Keratinocyte (primary cell): ENCODE measurements around the gene DMGDH. TPM values are rescaled to one million over a fixed set of nuclear protein-coding genes. Genes with fewer than 3 reads are reported as not detected.

Source experiments
- DNase-seq: peaks from one replicate; pipeline ENCODE4 v3.0.0-alpha.2; 2011; ENCODE audit warnings: low read depth, missing footprints, low spot score
- FAIRE-seq: peaks from 2 replicates; lab custom pipeline; 2011; peaks lifted over from hg19 to GRCh38; lab: Jason Lieb, UNC
- H2AFZ ChIP-seq: 2 replicates; pipeline ENCODE4 v1.6.0; 2012; ENCODE audit warnings: low read length, control low read depth, inconsistent platforms; ENCODE audit not compliant: control insufficient read depth
- H3K27ac ChIP-seq: 2 replicates; pipeline ENCODE4 v1.5.1; 2011; ENCODE audit warnings: low read length; ENCODE audit not compliant: control insufficient read depth, insufficient read depth
- H3K27me3 ChIP-seq: 3 replicates; pipeline ENCODE4 v1.6.0; 2011; ENCODE audit warnings: low read length; ENCODE audit not compliant: control insufficient read depth, insufficient read depth; ENCODE audit errors: extremely low read depth
- H3K36me3 ChIP-seq, 2 experiments: 2 replicates in 1 of 2; 3 replicates in 1 of 2; pipeline ENCODE4 v1.5.1; 2011; ENCODE audit warnings: low read length in 2 of 2, mild to moderate bottlenecking in 1 of 2; ENCODE audit not compliant: control insufficient read depth in 2 of 2, insufficient read depth in 2 of 2; ENCODE audit errors: extremely low read depth in 1 of 2
- H3K4me1 ChIP-seq: 3 replicates; pipeline ENCODE4 v1.5.1; 2011; ENCODE audit warnings: low read length; ENCODE audit not compliant: control insufficient read depth, insufficient read depth; ENCODE audit errors: extremely low read depth
- H3K4me2 ChIP-seq: 3 replicates; pipeline ENCODE4 v1.6.0; 2011; ENCODE audit warnings: low read depth, low read length; ENCODE audit not compliant: control insufficient read depth, insufficient read depth; ENCODE audit errors: extremely low read depth
- H3K4me3 ChIP-seq, 3 experiments: fragments of 200-600 bp in 1 of 3; sonication (generic) in 1 of 3; 2 replicates in 2 of 3; 3 replicates in 1 of 3; pipeline ENCODE4 v1.5.1; 2011 to 2016; ENCODE audit warnings: low read length in 3 of 3, mild to moderate bottlenecking in 3 of 3, control low read depth in 2 of 3, inconsistent platforms in 1 of 3, low read depth in 1 of 3, mixed read lengths in 1 of 3, mixed run types in 1 of 3, moderate library complexity in 1 of 3; ENCODE audit not compliant: control insufficient read depth in 2 of 3, insufficient read depth in 2 of 3; ENCODE audit errors: extremely low read depth in 1 of 3
- H3K79me2 ChIP-seq: 2 replicates; pipeline ENCODE4 v1.6.0; 2012; ENCODE audit warnings: low read length; ENCODE audit not compliant: control insufficient read depth, insufficient read depth
- H3K9ac ChIP-seq: 3 replicates; pipeline ENCODE4 v1.6.0; 2011; ENCODE audit warnings: low read length; ENCODE audit not compliant: control insufficient read depth, insufficient read depth; ENCODE audit errors: extremely low read depth
- H3K9me1 ChIP-seq: 3 replicates; pipeline ENCODE4 v1.6.0; 2011; ENCODE audit warnings: low read length; ENCODE audit not compliant: control insufficient read depth, insufficient read depth; ENCODE audit errors: extremely low read depth
- H3K9me3 ChIP-seq: 2 replicates; pipeline ENCODE4 v1.5.1; 2012; ENCODE audit warnings: low read depth, low read length; ENCODE audit not compliant: control insufficient read depth
- H4K20me1 ChIP-seq: 3 replicates; pipeline ENCODE4 v1.6.0; 2011; ENCODE audit warnings: low read length; ENCODE audit not compliant: control insufficient read depth, insufficient read depth; ENCODE audit errors: extremely low read depth
- EZH2 ChIP-seq: IDR thresholded peaks from one replicate; pipeline ENCODE4 v1.6.1; 2012; ENCODE audit warnings: inconsistent platforms, mild to moderate bottlenecking, low read length, moderate library complexity
- dilution Hi-C: fragments of 300-500 bp; cut with MboI; formaldehyde crosslinking; loops from one replicate; pipeline ENCODE4 v1.7.0; 2020; ENCODE audit warnings: low sequenced_read_pairs; ENCODE audit not compliant: extremely low pct_ligation_motif_present
- polyA plus RNA-seq, 5 experiments: library from polyadenylated mRNA; depleted of rRNA in 3 of 5; stranded (reverse) in 3 of 5; stranded (forward) in 1 of 5; unstranded in 1 of 5; fragments of >200 nt; gene quantifications; 1 replicate in 1 of 5; 2 replicates in 3 of 5; 3 replicates in 1 of 5; pipeline versions ENCODE4 v1.2.1 to v1.2.3, GENCODE V29; 2011 to 2012; ENCODE audit warnings: missing spikeins in 2 of 5, low read depth in 1 of 5, low replicate concordance in 1 of 5
- TF ChIP-seq, protein P1 (sequence below), 3 experiments: IDR thresholded peaks in 1 of 3; conservative IDR thresholded peaks in 1 of 3; optimal IDR thresholded peaks in 1 of 3; 2 replicates in 2 of 3; 3 replicates in 1 of 3; pipeline versions ENCODE3 to v1.5.1; 2011; ENCODE audit warnings: low read length in 3 of 3, mild to moderate bottlenecking in 3 of 3, moderate library complexity in 2 of 3, control low read depth in 1 of 3, inconsistent platforms in 1 of 3; ENCODE audit not compliant: insufficient read depth in 2 of 3; ENCODE audit errors: extremely low read depth in 1 of 3

DMGDH gene
- polyA plus RNA-seq, 1 donor (not counting 4 experiments of a cell fraction or from before 2014, with no cell fraction given): 0.20 TPM

DNA sequence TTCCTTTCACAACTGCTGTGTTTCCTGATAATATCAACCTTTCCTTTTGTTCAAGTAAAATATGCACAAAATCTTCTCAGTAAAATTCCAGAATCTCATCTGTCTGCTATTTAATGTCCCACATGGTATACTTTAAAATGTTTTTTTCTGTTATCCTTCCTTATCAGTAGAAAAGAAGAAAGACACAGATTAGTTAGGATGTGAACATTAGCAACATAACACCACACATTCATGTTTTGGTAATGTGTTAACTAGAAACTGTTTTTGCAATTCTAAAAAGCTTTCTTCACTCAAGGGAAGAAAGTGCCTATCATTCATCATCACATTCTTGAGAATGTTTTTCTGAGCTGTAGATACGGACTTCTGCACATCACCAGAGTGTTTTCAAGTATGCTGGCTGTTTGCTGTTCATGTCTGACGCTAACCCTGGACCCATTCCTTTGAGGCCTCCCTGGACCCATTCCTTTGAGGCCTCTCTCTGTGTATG lies 73.9 kb downstream of the DMGDH start:
- DNase-seq: no peak

DNA sequence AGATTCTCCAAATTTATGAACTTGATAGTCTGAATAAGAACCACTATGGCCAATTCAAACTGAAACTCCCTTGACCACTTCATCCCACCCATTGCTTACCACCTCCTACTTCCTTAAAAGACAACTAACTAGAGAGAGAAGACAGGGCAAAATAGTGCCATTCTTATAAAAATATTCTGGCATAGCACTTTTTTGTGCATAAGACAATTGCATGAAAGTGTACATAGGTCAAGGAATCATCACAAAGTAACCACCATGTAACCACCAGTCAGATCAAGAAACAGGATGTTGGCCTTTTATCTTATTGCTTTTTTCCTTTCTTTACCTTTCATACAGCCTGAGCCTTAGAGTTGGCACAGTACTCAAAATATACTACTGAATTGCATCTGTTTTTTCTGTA lies 76.3 kb downstream of the DMGDH start:
- Histone ChIP-seq H3K4me3 (no peak overlapping the region), H3K9me3 (no peaks in the 10 kb centered on the region), H3K27ac (no peak overlapping the region), H3K9ac (no peak overlapping the region), H3K27me3 (peaks cover 5% of the 10 kb centered on the region), H3K36me3 (no peaks in the 10 kb centered on the region), H3K9me1 (no peaks in the 10 kb centered on the region), H3K4me2 (no peak overlapping the region), H3K79me2 (no peaks in the 10 kb centered on the region), H3K4me1 (no peaks in the 10 kb centered on the region), H4K20me1 (no peaks in the 10 kb centered on the region), H2AFZ (no peak overlapping the region)
- dilution Hi-C loops: no loop called here
- no peak for DNase-seq
- FAIRE-seq: no peak
- TF ChIP-seq, protein P1, sequence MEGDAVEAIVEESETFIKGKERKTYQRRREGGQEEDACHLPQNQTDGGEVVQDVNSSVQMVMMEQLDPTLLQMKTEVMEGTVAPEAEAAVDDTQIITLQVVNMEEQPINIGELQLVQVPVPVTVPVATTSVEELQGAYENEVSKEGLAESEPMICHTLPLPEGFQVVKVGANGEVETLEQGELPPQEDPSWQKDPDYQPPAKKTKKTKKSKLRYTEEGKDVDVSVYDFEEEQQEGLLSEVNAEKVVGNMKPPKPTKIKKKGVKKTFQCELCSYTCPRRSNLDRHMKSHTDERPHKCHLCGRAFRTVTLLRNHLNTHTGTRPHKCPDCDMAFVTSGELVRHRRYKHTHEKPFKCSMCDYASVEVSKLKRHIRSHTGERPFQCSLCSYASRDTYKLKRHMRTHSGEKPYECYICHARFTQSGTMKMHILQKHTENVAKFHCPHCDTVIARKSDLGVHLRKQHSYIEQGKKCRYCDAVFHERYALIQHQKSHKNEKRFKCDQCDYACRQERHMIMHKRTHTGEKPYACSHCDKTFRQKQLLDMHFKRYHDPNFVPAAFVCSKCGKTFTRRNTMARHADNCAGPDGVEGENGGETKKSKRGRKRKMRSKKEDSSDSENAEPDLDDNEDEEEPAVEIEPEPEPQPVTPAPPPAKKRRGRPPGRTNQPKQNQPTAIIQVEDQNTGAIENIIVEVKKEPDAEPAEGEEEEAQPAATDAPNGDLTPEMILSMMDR (optimal IDR thresholded peaks at IDR 0.05 in 1 of 3, IDR thresholded peaks at IDR 0.05 in 1 of 3, conservative IDR thresholded peaks at IDR 0.05 in 1 of 3; ENCODE audit: extremely low read depth in 1 of 3, insufficient read depth in 2 of 3, low read length in 3 of 3): no peak
- TF ChIP-seq EZH2: no peak

More for the DNA sequence above, 73.9 kb downstream of the DMGDH start:
- TF ChIP-seq, protein P1 (optimal IDR thresholded peaks at IDR 0.05 in 1 of 3, IDR thresholded peaks at IDR 0.05 in 1 of 3, conservative IDR thresholded peaks at IDR 0.05 in 1 of 3; ENCODE audit: extremely low read depth in 1 of 3, insufficient read depth in 2 of 3, low read length in 3 of 3): no peak
- no peak for TF ChIP-seq EZH2
- Histone ChIP-seq H3K9me1 (no peaks in the 10 kb centered on the region), H3K27me3 (peaks cover 5% of the 10 kb centered on the region), H3K4me3 (no peak overlapping the region), H2AFZ (no peak overlapping the region), H3K27ac (no peak overlapping the region), H3K36me3 (no peaks in the 10 kb centered on the region), H3K79me2 (no peaks in the 10 kb centered on the region), H4K20me1 (no peaks in the 10 kb centered on the region), H3K4me2 (no peak overlapping the region), H3K4me1 (no peaks in the 10 kb centered on the region), H3K9ac (no peak overlapping the region), H3K9me3 (no peaks in the 10 kb centered on the region)
- FAIRE-seq: no peak
- dilution Hi-C loops: no loop called here
